HepG2 (cell line): ENCODE results near the gene OR5AS1. TPM values are rescaled to one million over a fixed set of nuclear protein-coding genes. Genes with fewer than 3 reads are reported as not detected.

ENCODE experiments used
- ATAC-seq: fragments of 200-7000 bp; cut with Tn5 transposase; 3 replicates; pipeline ENCODE4 v1.9.1; 2020; ENCODE audit warnings: mild to moderate bottlenecking, moderate library complexity
- Bru-seq: library from RNA; stranded (reverse); fragments of 400-500 nt; gene quantifications from one replicate; lab custom pipeline; 2021; lab: Mats Ljungman, UMichigan
- BruChase-seq, 2 experiments: library from RNA; stranded (reverse); fragments of 400-500 nt; gene quantifications; one replicate each; lab custom pipeline; 2021; lab: Mats Ljungman, UMichigan
- BruUV-seq: library from RNA; stranded (reverse); fragments of 400-500 nt; replicated peaks from 2 replicates; lab custom pipeline; 2021; lab: Mats Ljungman, UMichigan
- CTCF ChIA-PET: fragments of 300-600 bp; formaldehyde crosslinking; extraction: SDS; loops from one replicate; lab custom pipeline; 2021; ENCODE audit warnings: low total read pairs, inconsistent platforms, low intra/inter-chr PET ratio; lab: Yijun Ruan, JAX
- POLR2A ChIA-PET: fragments of 350-600 bp; sonication (Branson Sonifier 250); formaldehyde crosslinking; loops from one replicate; lab custom pipeline; 2020; ENCODE audit warnings: antibody characterized with exemption, inconsistent platforms; lab: Yijun Ruan, JAX
- DNase-seq: peaks from one replicate; pipeline ENCODE4 v3.0.0-alpha.2; 2015; ENCODE audit warnings: low spot score
- FAIRE-seq: peaks from 3 replicates; lab custom pipeline; 2011; peaks lifted over from hg19 to GRCh38; lab: Jason Lieb, UNC
- H2AFZ ChIP-seq: one replicate; pipeline ENCODE4 v1.6.1; 2011; ENCODE audit warnings: low read length, inconsistent platforms
- H3K27ac ChIP-seq: fragments of 300-600 bp; 3 replicates; pipeline ENCODE4 v1.8.0; 2011; ENCODE audit warnings: mixed run types, mild to moderate bottlenecking, mixed read lengths, low read length, inconsistent platforms; ENCODE audit not compliant: insufficient read depth; ENCODE audit errors: extremely low read length
- H3K27me3 ChIP-seq, 2 experiments: fragments of 200-600 bp in 1 of 2; 2 replicates in 1 of 2; 3 replicates in 1 of 2; pipeline versions ENCODE4 v1.6.0 to v1.8.0; 2011; ENCODE audit warnings: low read length in 2 of 2, mild to moderate bottlenecking in 2 of 2, moderate library complexity in 2 of 2, inconsistent platforms in 1 of 2; ENCODE audit not compliant: insufficient read depth in 2 of 2, control insufficient read depth in 1 of 2
- H3K36me3 ChIP-seq, 2 experiments: fragments of 200-600 bp in 1 of 2; replicated peaks in 1 of 2; 2 replicates in 1 of 2; 3 replicates in 1 of 2; pipeline versions ENCODE4 v1.5.1 to v1.8.0; 2011; ENCODE audit warnings: low read length in 2 of 2, inconsistent platforms in 1 of 2; ENCODE audit not compliant: insufficient read depth in 2 of 2, control insufficient read depth in 1 of 2
- H3K4me1 ChIP-seq: 2 replicates; pipeline ENCODE4 v1.5.1; 2012; ENCODE audit warnings: low read length, inconsistent platforms; ENCODE audit not compliant: insufficient read depth
- H3K4me2 ChIP-seq: 2 replicates; pipeline ENCODE4 v1.6.0; 2011; ENCODE audit warnings: low read depth, low read length, inconsistent platforms
- H3K4me3 ChIP-seq, 3 experiments: fragments of 200-600 bp in 1 of 3; sonication (generic), shearing (Covaris generic) in 1 of 3; replicated peaks in 1 of 3; 2 replicates each; pipeline ENCODE4 v1.5.1; 2011 to 2016; ENCODE audit warnings: low read length in 3 of 3, inconsistent platforms in 2 of 3, low read depth in 2 of 3, mild to moderate bottlenecking in 2 of 3, control low read depth in 1 of 3, mixed read lengths in 1 of 3; ENCODE audit not compliant: insufficient read depth in 1 of 3
- H3K79me2 ChIP-seq: one replicate; pipeline ENCODE4 v1.6.1; 2011; ENCODE audit warnings: low read length, inconsistent platforms; ENCODE audit not compliant: insufficient read depth
- H3K9ac ChIP-seq: 2 replicates; pipeline ENCODE4 v1.6.0; 2011; ENCODE audit warnings: mild to moderate bottlenecking, low read depth, low read length, inconsistent platforms; ENCODE audit not compliant: insufficient read depth
- H3K9me3 ChIP-seq: 2 replicates; pipeline ENCODE4 v1.5.1; 2012; ENCODE audit warnings: mild to moderate bottlenecking, low read length
- H4K20me1 ChIP-seq: 2 replicates; pipeline ENCODE4 v1.6.0; 2011; ENCODE audit warnings: inconsistent platforms, mild to moderate bottlenecking, low read length, moderate library complexity; ENCODE audit not compliant: insufficient read depth
- AFF4 ChIP-seq: sonication (generic); formaldehyde crosslinking; IDR thresholded peaks from 2 replicates; pipeline ENCODE4 v1.4.0; 2020; ENCODE audit warnings: missing genetic modification reagents
- CREM ChIP-seq, 2 experiments: sonication (generic) in 1 of 2; formaldehyde crosslinking in 1 of 2; IDR thresholded peaks; 2 replicates each; pipeline versions ENCODE4 v1.4.0 to v1.6.1; 2016 to 2020; ENCODE audit warnings: antibody characterized with exemption in 1 of 2, mild to moderate bottlenecking in 1 of 2, missing genetic modification reagents in 1 of 2
- GLMP ChIP-seq: sonication (generic); formaldehyde crosslinking; IDR thresholded peaks from 2 replicates; pipeline ENCODE4 v1.9.0; 2021; ENCODE audit warnings: missing genetic modification reagents, mild to moderate bottlenecking, borderline replicate concordance
- HHEX ChIP-seq: IDR thresholded peaks from 2 replicates; pipeline ENCODE4 v1.6.1; 2016; ENCODE audit warnings: control low read depth
- HIVEP1 ChIP-seq: sonication (generic); formaldehyde crosslinking; IDR thresholded peaks from 2 replicates; pipeline ENCODE4 v1.4.0; 2020; ENCODE audit warnings: mild to moderate bottlenecking, missing genetic modification reagents
- IKZF4 ChIP-seq: sonication (generic); formaldehyde crosslinking; IDR thresholded peaks from 2 replicates; pipeline ENCODE4 v1.5.1; 2020; ENCODE audit warnings: borderline replicate concordance, mild to moderate bottlenecking, low read depth, missing genetic modification reagents; ENCODE audit errors: not compliant biosample characterization
- KDM6A ChIP-seq: IDR thresholded peaks from 2 replicates; pipeline ENCODE4 v1.6.1; 2016; ENCODE audit warnings: low read depth
- PBX3 ChIP-seq: sonication (generic); formaldehyde crosslinking; IDR thresholded peaks from 2 replicates; pipeline ENCODE4 v1.8.1; 2023; ENCODE audit warnings: missing genetic modification reagents, inconsistent platforms, borderline replicate concordance
- PLSCR1 ChIP-seq: sonication (generic); formaldehyde crosslinking; IDR thresholded peaks from 2 replicates; pipeline ENCODE4 v1.5.0; 2020; ENCODE audit warnings: missing genetic modification reagents, mild to moderate bottlenecking, borderline replicate concordance
- RAD51 ChIP-seq: fragments of 450-650 bp; IDR thresholded peaks from 2 replicates; pipeline ENCODE4 v1.6.1; 2016; ENCODE audit warnings: borderline replicate concordance
- TCF7L2 ChIP-seq: IDR thresholded peaks from 2 replicates; pipeline ENCODE4 v1.6.1; 2011; ENCODE audit warnings: mild to moderate bottlenecking, low read depth, low read length, moderate library complexity
- ZNF331 ChIP-seq: sonication (generic); formaldehyde crosslinking; IDR thresholded peaks from 2 replicates; pipeline ENCODE4 v1.4.0; 2020; ENCODE audit warnings: missing genetic modification reagents
- ZNF598 ChIP-seq: sonication (generic); formaldehyde crosslinking; IDR thresholded peaks from 2 replicates; pipeline ENCODE4 v1.5.1; 2020; ENCODE audit warnings: mild to moderate bottlenecking, missing genetic modification reagents, borderline replicate concordance
- ZNF614 ChIP-seq: IDR thresholded peaks from 2 replicates; pipeline ENCODE4 v1.6.1; 2018; ENCODE audit warnings: missing biosample characterization, missing genetic modification reagents, inconsistent platforms, borderline replicate concordance
- in situ Hi-C: cut with HindIII; loops from 2 replicates; pipeline ENCODE4 v1.10.0; 2017; ENCODE audit warnings: low pct_unique_long_range_greater_than_20kb; ENCODE audit not compliant: extremely low pct_ligation_motif_present
- intact Hi-C: fragments of 100-400 bp; cut with micrococcal nuclease; formaldehyde crosslinking; loops from one replicate; pipeline ENCODE4 v1.10.0; 2022; ENCODE audit not compliant: unreplicated experiment
- long read RNA-seq, 2 experiments: library from RNA in 1 of 2; library from polyadenylated mRNA in 1 of 2; stranded (forward) in 1 of 2; unstranded in 1 of 2; transcript quantifications; one replicate each; pipeline ENCODE4 v2.0.0, GENCODE V29; 2019 to 2022
- polyA minus RNA-seq, 3 experiments: library from RNA; depleted of rRNA, polyadenylated mRNA; stranded (reverse); fragments of >200 nt; gene quantifications; 2 replicates each; pipeline ENCODE4 v1.2.3, GENCODE V29; 2011; ENCODE audit warnings: low replicate concordance in 1 of 3
- polyA plus RNA-seq, 8 experiments: library from polyadenylated mRNA; depleted of rRNA in 3 of 8; stranded (reverse) in 7 of 8; unstranded in 1 of 8; fragments of >200 nt; fragmentation: Illumina TruSeq in 4 of 8; extraction: Trizol in 4 of 8; gene quantifications; 2 replicates each; pipeline versions ENCODE4 v1.2.1 to v1.2.3, GENCODE V29; 2011 to 2016; ENCODE audit warnings: low read depth in 4 of 8, missing spikeins in 1 of 8, mixed read lengths in 1 of 8; ENCODE audit not compliant: insufficient read depth in 1 of 8
- total RNA-seq, 5 experiments: library from RNA; depleted of rRNA; stranded (reverse); fragments of >200 nt; fragmentation: Illumina TruSeq; extraction: Trizol; gene quantifications; 2 replicates each; pipeline ENCODE4 v1.2.3, GENCODE V29; 2016; ENCODE audit warnings: low read depth in 1 of 5

The OR5AS1 gene
- total RNA-seq (2016; rRNA removed; fragmentation: Illumina TruSeq; extraction: Trizol) (not detected in 2 replicates), polyA plus RNA-seq (2011; rRNA removed) (not detected in 2 replicates), polyA minus RNA-seq (2011; rRNA and poly(A)+ RNA removed; ENCODE audit: low replicate concordance) (not detected in 2 replicates), Bru-seq, nascent RNA (not detected), BruChase-seq, experiment 1, labeled RNA remaining after a 6-hour chase (not detected), BruChase-seq, experiment 2, labeled RNA remaining after a 2-hour chase (not detected)
- not detected in 2 replicates for total RNA-seq (2016; cell fraction: cytosol; rRNA removed; fragmentation: Illumina TruSeq; extraction: Trizol; ENCODE audit: low read depth)
- not detected in 2 replicates for total RNA-seq (2016; cell fraction: insoluble cytoplasmic fraction; rRNA removed; fragmentation: Illumina TruSeq; extraction: Trizol)
- total RNA-seq (2016; cell fraction: membrane; rRNA removed; fragmentation: Illumina TruSeq; extraction: Trizol), result not detected in 2 replicates
- not detected in 2 replicates for total RNA-seq (2016; cell fraction: nucleus; rRNA removed; fragmentation: Illumina TruSeq; extraction: Trizol)
- polyA plus RNA-seq (2011; cell fraction: cytosol; rRNA removed), result not detected in 2 replicates
- not detected in 2 replicates for polyA plus RNA-seq (2011; cell fraction: nucleus; rRNA removed)
- not detected in 2 replicates for polyA plus RNA-seq (2012)
- not detected in 2 replicates for polyA plus RNA-seq (2016; cell fraction: cytosol; fragmentation: Illumina TruSeq; extraction: Trizol; ENCODE audit: low read depth)
- polyA plus RNA-seq (2016; cell fraction: insoluble cytoplasmic fraction; fragmentation: Illumina TruSeq; extraction: Trizol; ENCODE audit: low read depth), result not detected in 2 replicates
- not detected in 2 replicates for polyA plus RNA-seq (2016; cell fraction: membrane; fragmentation: Illumina TruSeq; extraction: Trizol; ENCODE audit: low read depth)
- polyA plus RNA-seq (2016; cell fraction: nucleus; fragmentation: Illumina TruSeq; extraction: Trizol; ENCODE audit: insufficient read depth, low read depth), result not detected in 2 replicates
- not detected in 2 replicates for polyA minus RNA-seq (2011; cell fraction: cytosol; rRNA and poly(A)+ RNA removed)
- polyA minus RNA-seq (2011; cell fraction: nucleus; rRNA and poly(A)+ RNA removed), result not detected in 2 replicates
- long read RNA-seq, experiment 1, result 0 reads
- long read RNA-seq, experiment 2, result 0 reads

- H3K27ac ChIP-seq, result no peak within 1 kb of the TSS
- ChIA-PET CTCF (no interaction called here), POLR2A (no interaction called here)
- no peak within 1 kb of the TSS for H2AFZ ChIP-seq
- H4K20me1 ChIP-seq, result no peaks in the 10 kb centered on the region
- H3K4me2 ChIP-seq, result no peak within 1 kb of the TSS
- BruUV-seq, result no TSS peak
- intact Hi-C loops, result no loop called here
- no peaks in the 10 kb centered on the region for H3K79me2 ChIP-seq
- in situ Hi-C loops, result no loop called here
- H3K4me3 ChIP-seq, result no peak within 1 kb of the TSS
- peaks cover 27% of the 10 kb centered on the region for H3K9me3 ChIP-seq
- no peak within 1 kb of the TSS for H3K9ac ChIP-seq
- ATAC-seq (no peak), DNase-seq (no peak), FAIRE-seq (no peak)
- H3K36me3 ChIP-seq, result no peaks in the 10 kb centered on the region
- H3K27me3 ChIP-seq, result no peaks in the 10 kb centered on the region
- H3K4me1 ChIP-seq, result no peaks in the 10 kb centered on the region
- TF ChIP-seq HIVEP1 (CRISPR knock-in tag) (no peak), KDM6A (CRISPR knock-in tag) (no peak), TCF7L2 (no peak), ZNF614 (CRISPR knock-in tag) (no peak), RAD51 (no peak), ZNF331 (CRISPR knock-in tag) (no peak), CREM (IDR thresholded peaks at IDR 0.05) (no peak), CREM (CRISPR knock-in tag; IDR thresholded peaks at IDR 0.05) (no peak), GLMP (CRISPR knock-in tag) (no peak), AFF4 (CRISPR knock-in tag) (no peak), HHEX (CRISPR knock-in tag) (no peak), ZNF598 (no peak), IKZF4 (CRISPR knock-in tag) (no peak), PLSCR1 (no peak), PBX3 (CRISPR knock-in tag) (no peak)
Observed at GRCh38 chr11:56027354-56027753, at the start of gene OR5AS1. TSS of gene OR5AS1 (plus strand) at chr11:56027654. CDS start at chr11:56030419, 2,765 bp downstream.
